Stimulated activated naive B cell treated with anti-CD40 and anti-IgM and Interleukin-4, amounts not matched to agents 10 μg/mL and 1 μg/mL and 100 μg/mL, for 72 hours (primary cell): Measurements from ENCODE around the gene COX10.
"Not testable (repeated sequence)": the region's sequence is repeated elsewhere in the genome, so short reads cannot be mapped to it uniquely, and the experiment has no call there.

Experiments
- ATAC-seq, 2 donors: fragments of 150-1000 bp; cut with Tn5 transposase; replicated peaks; 2 replicates each; pipeline ENCODE4 v1.10.0; 2021; ENCODE audit warnings: moderate library complexity in 1 of 2
- DNase-seq: peaks from one replicate; pipeline ENCODE4 v3.0.0; 2021
- H3K27ac Mint-ChIP-seq: one replicate; pipeline ENCODE4 v1.8.0; 2022; ENCODE audit warnings: mild to moderate bottlenecking, mixed read lengths
- H3K27me3 Mint-ChIP-seq, 2 donors: one replicate each; pipeline ENCODE4 v1.8.0; 2022; ENCODE audit warnings: mixed read lengths in 2 of 2
- H3K36me3 Mint-ChIP-seq, 2 donors: one replicate each; pipeline ENCODE4 v1.8.0; 2022; ENCODE audit warnings: mixed read lengths in 2 of 2, mild to moderate bottlenecking in 1 of 2
- H3K4me1 Mint-ChIP-seq, 2 donors: one replicate each; pipeline ENCODE4 v1.8.0; 2022; ENCODE audit warnings: mixed read lengths in 2 of 2, mild to moderate bottlenecking in 1 of 2
- H3K4me3 Mint-ChIP-seq, 2 donors: one replicate each; pipeline ENCODE4 v1.8.0; 2022; ENCODE audit warnings: mild to moderate bottlenecking in 2 of 2, mixed read lengths in 2 of 2, moderate library complexity in 1 of 2
- H3K9me3 Mint-ChIP-seq, 2 donors: one replicate each; pipeline ENCODE4 v1.8.0; 2022; ENCODE audit warnings: mixed read lengths in 2 of 2, mild to moderate bottlenecking in 1 of 2

Gene COX10

GRCh38 chr17:14225254-14225980 lies 156.1 kb downstream of the COX10 start:
- Mint-ChIP-seq H3K9me3 (peaks cover 0 to 5% of the 10 kb centered on the region in 2 donors), H3K27ac (no peak overlapping the region), H3K4me1 (peaks cover 3 to 6% of the 10 kb centered on the region in 2 donors), H3K27me3 (peaks cover 5 to 30% of the 10 kb centered on the region in 2 donors), H3K36me3 (peaks cover 9 to 13% of the 10 kb centered on the region in 2 donors), H3K4me3 (no peak overlapping the region)
- DNase-seq (no peak), ATAC-seq (no peak)

- DNase-seq: no peak
- Mint-ChIP-seq H3K4me1 (no peaks in the 10 kb centered on the region), H3K9me3 (peaks cover 0 to 5% of the 10 kb centered on the region in 2 donors)
These were observed 157.7 kb downstream of the COX10 start for GRCh38 chr17:14227052-14227451.

GRCh38 chr17:14228903-14229302 lies 159.6 kb downstream of the COX10 start:
- Mint-ChIP-seq H3K4me3 (no peak overlapping the region), H3K36me3 (peaks cover 9 to 16% of the 10 kb centered on the region in 2 donors)
- DNase-seq: no peak

More at GRCh38 chr17:14227052-14227451, 157.7 kb downstream of the COX10 start:
- Mint-ChIP-seq H3K27ac (no peak overlapping the region), H3K36me3 (peaks cover 9 to 16% of the 10 kb centered on the region in 2 donors), H3K4me3 (no peak overlapping the region), H3K27me3 (peaks cover 5 to 30% of the 10 kb centered on the region in 2 donors)
- ATAC-seq: no peak

GRCh38 chr17:14231187-14231586 lies 161.9 kb downstream of the COX10 start:
- not testable (repeated sequence) for ATAC-seq, H3K9me3 Mint-ChIP-seq, DNase-seq, H3K4me3 Mint-ChIP-seq, H3K27ac Mint-ChIP-seq, H3K4me1 Mint-ChIP-seq, H3K36me3 Mint-ChIP-seq
- H3K27me3 Mint-ChIP-seq: peaks cover 0 to 12% of the 10 kb centered on the region in 2 donors

More at GRCh38 chr17:14228903-14229302, 159.6 kb downstream of the COX10 start:
- Mint-ChIP-seq H3K9me3 (peaks cover 0 to 5% of the 10 kb centered on the region in 2 donors), H3K27me3 (peaks cover 5 to 29% of the 10 kb centered on the region in 2 donors), H3K4me1 (no peaks in the 10 kb centered on the region), H3K27ac (no peak overlapping the region)
- ATAC-seq: no peak

GRCh38 chr17:14235047-14235446 lies 165.7 kb downstream of the COX10 start:
- not testable (repeated sequence) for H3K36me3 Mint-ChIP-seq, H3K9me3 Mint-ChIP-seq, H3K27ac Mint-ChIP-seq, H3K27me3 Mint-ChIP-seq, ATAC-seq, H3K4me1 Mint-ChIP-seq, DNase-seq, H3K4me3 Mint-ChIP-seq

- peak in 1 of 2 donors; percentile 12 for ATAC-seq
- not testable (repeated sequence) for H3K36me3 Mint-ChIP-seq, H3K9me3 Mint-ChIP-seq, H3K27me3 Mint-ChIP-seq, H3K27ac Mint-ChIP-seq, H3K4me1 Mint-ChIP-seq, DNase-seq, H3K4me3 Mint-ChIP-seq
These were observed 166.7 kb downstream of the COX10 start for GRCh38 chr17:14236032-14236431.

GRCh38 chr17:14236762-14237161 lies 167.5 kb downstream of the COX10 start, which contains the start of gene CDRT15:
TSS of gene CDRT15 (minus strand) at chr17:14236862. CDS start at chr17:14236833, 29 bp downstream.
- H3K27ac Mint-ChIP-seq, H3K4me3 Mint-ChIP-seq, DNase-seq, H3K9me3 Mint-ChIP-seq, H3K4me1 Mint-ChIP-seq, H3K27me3 Mint-ChIP-seq, H3K36me3 Mint-ChIP-seq, ATAC-seq: not testable (repeated sequence)

GRCh38 chr17:14239271-14239670 lies 170.0 kb downstream of the COX10 start:
- DNase-seq, H3K9me3 Mint-ChIP-seq, H3K36me3 Mint-ChIP-seq, H3K4me1 Mint-ChIP-seq, H3K4me3 Mint-ChIP-seq, ATAC-seq, H3K27me3 Mint-ChIP-seq, H3K27ac Mint-ChIP-seq: not testable (repeated sequence)

GRCh38 chr17:14245002-14245401 lies 175.7 kb downstream of the COX10 start:
- Mint-ChIP-seq H3K4me1 (no peaks in the 10 kb centered on the region), H3K27me3 (peaks cover 0 to 6% of the 10 kb centered on the region in 2 donors), H3K9me3 (no peaks in the 10 kb centered on the region), H3K4me3 (no peak overlapping the region), H3K36me3 (peaks cover 0 to 1% of the 10 kb centered on the region in 2 donors), H3K27ac (no peak overlapping the region)
- no peak for ATAC-seq
- no peak for DNase-seq

- H3K27me3 Mint-ChIP-seq: peaks cover 0 to 6% of the 10 kb centered on the region in 2 donors
- H3K4me1 Mint-ChIP-seq: no peaks in the 10 kb centered on the region
- H3K9me3 Mint-ChIP-seq: no peaks in the 10 kb centered on the region
- no peak for ATAC-seq
- DNase-seq: no peak
- no peak overlapping the region for H3K27ac Mint-ChIP-seq
- no peak overlapping the region for H3K4me3 Mint-ChIP-seq
- H3K36me3 Mint-ChIP-seq: peaks cover 0 to 1% of the 10 kb centered on the region in 2 donors
These were observed 176.3 kb downstream of the COX10 start for GRCh38 chr17:14245629-14246028.
